PC-3 (cell line): ENCODE data around the gene ATP12A.

Source experiments
- CTCF ChIP-seq: fragments of 300-600 bp; sonication (generic); conservative IDR thresholded peaks from 2 replicates; pipeline ENCODE4 v1.5.1; 2017; ENCODE audit warnings: antibody characterized with exemption, low read depth, mild to moderate bottlenecking, low read length
- EZH2 ChIP-seq: fragments of 300-600 bp; sonication (generic); IDR thresholded peaks from one replicate; pipeline ENCODE4 v1.6.1; 2017; ENCODE audit warnings: antibody characterized with exemption, mild to moderate bottlenecking, low read length; ENCODE audit not compliant: unreplicated experiment

GRCh38 chr13:24670961-24671381, 9.2 kb upstream of the ATP12A start:
- no peak for TF ChIP-seq CTCF
- TF ChIP-seq EZH2, result no peak
